Trophoblast cell (in vitro differentiated cells and primary cell): Measurements from ENCODE around the gene PLP2.

Experiments
- DNase-seq, 2 donors: peaks; one replicate each; pipeline ENCODE4 v3.0.0-alpha.2; 2016
- H2AFZ ChIP-seq: 2 replicates; pipeline ENCODE4 v1.6.1; 2013; ENCODE audit warnings: low read length, moderate library complexity, mild to moderate bottlenecking; ENCODE audit not compliant: insufficient read depth, poor library complexity
- H2AK5ac ChIP-seq: 2 replicates; pipeline ENCODE4 v1.6.1; 2013; ENCODE audit warnings: mild to moderate bottlenecking, low read length
- H2BK120ac ChIP-seq: 2 replicates; pipeline ENCODE4 v1.6.1; 2013; ENCODE audit warnings: low read length, mild to moderate bottlenecking, moderate library complexity; ENCODE audit not compliant: insufficient read depth, poor library complexity
- H2BK12ac ChIP-seq: 2 replicates; pipeline ENCODE4 v1.6.1; 2013; ENCODE audit warnings: mild to moderate bottlenecking, low read length, moderate library complexity
- H2BK5ac ChIP-seq: 2 replicates; pipeline ENCODE4 v1.6.1; 2013; ENCODE audit warnings: low read length, low read depth, moderate library complexity, mild to moderate bottlenecking; ENCODE audit not compliant: poor library complexity
- H3K14ac ChIP-seq: 2 replicates; pipeline ENCODE4 v1.6.1; 2013; ENCODE audit warnings: mild to moderate bottlenecking, low read length
- H3K18ac ChIP-seq: 2 replicates; pipeline ENCODE4 v1.6.1; 2013; ENCODE audit warnings: mild to moderate bottlenecking, low read length
- H3K23ac ChIP-seq: 2 replicates; pipeline ENCODE4 v1.6.1; 2013; ENCODE audit warnings: low read length
- H3K27ac ChIP-seq: 2 replicates; pipeline ENCODE4 v1.5.1; 2013; ENCODE audit warnings: low read depth, mild to moderate bottlenecking, inconsistent platforms, low read length, moderate library complexity
- H3K27me3 ChIP-seq: 2 replicates; pipeline ENCODE4 v1.6.1; 2013; ENCODE audit warnings: inconsistent platforms, mild to moderate bottlenecking, low read length, moderate library complexity; ENCODE audit not compliant: insufficient read depth
- H3K36me3 ChIP-seq, 2 experiments: 1 replicate in 1 of 2; 2 replicates in 1 of 2; pipeline ENCODE4 v1.6.1; 2013; ENCODE audit warnings: low read length in 2 of 2, mild to moderate bottlenecking in 2 of 2, moderate library complexity in 1 of 2; ENCODE audit not compliant: insufficient read depth in 2 of 2, control insufficient read depth in 1 of 2
- H3K4ac ChIP-seq: 2 replicates; pipeline ENCODE4 v1.6.1; 2013; ENCODE audit warnings: low read depth, mild to moderate bottlenecking, low read length, moderate library complexity
- H3K4me1 ChIP-seq, 2 experiments: 1 replicate in 1 of 2; 2 replicates in 1 of 2; pipeline ENCODE4 v1.6.1; 2013; ENCODE audit warnings: low read length in 2 of 2, mild to moderate bottlenecking in 2 of 2, moderate library complexity in 1 of 2; ENCODE audit not compliant: insufficient read depth in 2 of 2, control insufficient read depth in 1 of 2
- H3K4me2 ChIP-seq: 2 replicates; pipeline ENCODE4 v1.6.1; 2013; ENCODE audit warnings: inconsistent platforms, mild to moderate bottlenecking, low read length, moderate library complexity
- H3K4me3 ChIP-seq: 2 replicates; pipeline ENCODE4 v1.5.1; 2013; ENCODE audit warnings: mild to moderate bottlenecking, low read depth, low read length, inconsistent platforms
- H3K79me1 ChIP-seq: one replicate; pipeline ENCODE4 v1.6.1; 2013; ENCODE audit warnings: low read length
- H3K79me2 ChIP-seq: 2 replicates; pipeline ENCODE4 v1.6.1; 2013; ENCODE audit warnings: low read length, mild to moderate bottlenecking; ENCODE audit not compliant: control insufficient read depth, insufficient read depth, poor library complexity
- H3K9ac ChIP-seq: 2 replicates; pipeline ENCODE4 v1.6.1; 2013; ENCODE audit warnings: mild to moderate bottlenecking, low read length
- H3K9me3 ChIP-seq: 2 replicates; pipeline ENCODE4 v1.6.1; 2013; ENCODE audit warnings: low read depth, mild to moderate bottlenecking, control low read depth, inconsistent platforms, low read length; ENCODE audit not compliant: insufficient read depth
- H4K12ac ChIP-seq: 2 replicates; pipeline ENCODE4 v1.6.1; 2013; ENCODE audit warnings: low read depth, mild to moderate bottlenecking, low read length, moderate library complexity
- H4K8ac ChIP-seq: 2 replicates; pipeline ENCODE4 v1.6.1; 2013; ENCODE audit warnings: low read depth, mild to moderate bottlenecking, low read length, moderate library complexity
- H4K91ac ChIP-seq: one replicate; pipeline ENCODE4 v1.6.1; 2013; ENCODE audit warnings: low read depth, mild to moderate bottlenecking, low read length, moderate library complexity
- WGBS: extraction: QIAGEN DNeasy Blood & Tissue Kit; methylation state at CpG from one replicate; pipeline ENCODE4 v1.1.7; 2013; ENCODE audit warnings: missing lambda C conversion rate; ENCODE audit not compliant: insufficient read length, insufficient coverage; ENCODE audit errors: extremely low coverage; 5-methylcytosine and 5-hydroxymethylcytosine counted together

Gene PLP2

DNA sequence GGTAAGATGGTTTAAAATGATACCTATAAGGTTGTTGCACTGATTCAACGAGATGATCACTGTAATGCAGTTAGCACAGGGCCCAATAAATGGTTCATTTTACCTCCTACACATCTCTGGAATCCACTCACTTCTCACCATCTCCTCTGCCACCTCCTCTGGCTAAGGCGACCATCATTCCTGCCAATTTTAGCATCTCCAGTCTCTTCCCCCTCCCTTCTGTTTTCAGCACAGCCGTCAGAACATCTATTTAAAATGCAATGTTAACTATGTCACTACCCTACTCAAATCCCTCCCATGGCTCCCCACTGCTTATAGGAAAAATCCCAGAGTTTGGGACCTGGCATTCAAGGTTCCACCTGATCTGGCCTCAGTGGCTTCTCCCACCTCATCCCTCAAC is 31.8 kb downstream of the PLP2 start:
- H3K4me1 ChIP-seq: peaks cover 0 to 2% of the 10 kb centered on the region in 2 experiments
- no peak overlapping the region for H3K4ac ChIP-seq
- H3K14ac ChIP-seq: no peak overlapping the region
- H3K4me3 ChIP-seq: no peak overlapping the region
- no peak overlapping the region for H4K12ac ChIP-seq
- H2BK12ac ChIP-seq: no peak overlapping the region
- no peak for DNase-seq
- H2BK5ac ChIP-seq: no peak overlapping the region
- no peak overlapping the region for H3K27ac ChIP-seq
- H3K4me2 ChIP-seq: no peak overlapping the region
- no peak overlapping the region for H4K91ac ChIP-seq
- H2AK5ac ChIP-seq: no peak overlapping the region
- H3K18ac ChIP-seq: no peak overlapping the region
- H3K36me3 ChIP-seq: no peaks in the 10 kb centered on the region
- no peaks in the 10 kb centered on the region for H3K79me1 ChIP-seq
- H3K23ac ChIP-seq: no peak overlapping the region
- no peak overlapping the region for H4K8ac ChIP-seq
- no peaks in the 10 kb centered on the region for H3K9me3 ChIP-seq
- no peak overlapping the region for H3K9ac ChIP-seq
- H2BK120ac ChIP-seq: no peak overlapping the region
- no peaks in the 10 kb centered on the region for H3K79me2 ChIP-seq
- no peak overlapping the region for H2AFZ ChIP-seq
- no CpG with 5 or more reads among the region's 3 CpGs for WGBS
- H3K27me3 ChIP-seq: no peaks in the 10 kb centered on the region

GRCh38 chrX:49204017-49204416 is 32.3 kb downstream of the PLP2 start:
- no peak overlapping the region for H2AFZ ChIP-seq
- H3K9ac ChIP-seq: no peak overlapping the region
- H3K79me1 ChIP-seq: no peaks in the 10 kb centered on the region
- no peaks in the 10 kb centered on the region for H3K36me3 ChIP-seq
- H3K14ac ChIP-seq: no peak overlapping the region
- H3K27ac ChIP-seq: no peak overlapping the region
- no peak overlapping the region for H3K4me3 ChIP-seq
- H3K18ac ChIP-seq: no peak overlapping the region
- no CpG with 5 or more reads among the region's 6 CpGs for WGBS
- H3K27me3 ChIP-seq: no peaks in the 10 kb centered on the region
- no peak overlapping the region for H2BK5ac ChIP-seq
- peaks cover 0 to 2% of the 10 kb centered on the region in 2 experiments for H3K4me1 ChIP-seq
- no peaks in the 10 kb centered on the region for H3K9me3 ChIP-seq
- no peak overlapping the region for H2BK120ac ChIP-seq
- H4K91ac ChIP-seq: no peak overlapping the region
- H2AK5ac ChIP-seq: no peak overlapping the region
- no peak overlapping the region for H3K23ac ChIP-seq
- no peak overlapping the region for H2BK12ac ChIP-seq
- H3K4me2 ChIP-seq: no peak overlapping the region
- H3K4ac ChIP-seq: no peak overlapping the region
- no peak for DNase-seq
- H4K8ac ChIP-seq: no peak overlapping the region
- H3K79me2 ChIP-seq: no peaks in the 10 kb centered on the region
- H4K12ac ChIP-seq: no peak overlapping the region

DNA sequence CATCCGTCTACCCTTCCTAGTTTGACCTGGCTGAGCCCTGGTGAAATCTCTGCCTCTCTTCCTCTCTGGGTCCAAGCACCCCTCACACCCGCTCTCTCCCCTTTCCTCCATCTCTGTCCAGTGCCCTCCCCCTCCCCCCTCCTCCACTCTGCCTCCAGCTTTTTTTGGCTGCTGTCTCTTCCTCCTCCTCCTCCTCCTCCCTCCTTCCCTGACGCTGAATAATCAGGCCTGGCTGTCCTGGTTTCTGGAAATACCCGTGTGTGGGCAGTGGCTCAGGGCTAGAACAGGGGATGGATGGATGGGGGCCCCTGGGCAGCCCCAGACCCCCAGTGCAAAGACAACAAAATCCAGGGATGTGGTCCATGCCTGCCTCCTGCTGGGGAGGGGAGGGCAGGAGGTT is 33.0 kb downstream of the PLP2 start:
- Histone ChIP-seq H3K14ac (no peak overlapping the region), H3K4ac (no peak overlapping the region), H3K79me2 (no peaks in the 10 kb centered on the region), H2AK5ac (no peak overlapping the region), H3K4me2 (no peak overlapping the region), H3K27ac (no peak overlapping the region), H3K36me3 (no peaks in the 10 kb centered on the region), H2BK5ac (no peak overlapping the region), H3K79me1 (no peaks in the 10 kb centered on the region), H4K91ac (no peak overlapping the region), H4K8ac (no peak overlapping the region), H3K23ac (no peak overlapping the region), H2BK12ac (no peak overlapping the region), H3K4me1 (peaks cover 0 to 2% of the 10 kb centered on the region in 2 experiments), H3K9me3 (no peaks in the 10 kb centered on the region), H2BK120ac (no peak overlapping the region), H2AFZ (no peak overlapping the region), H3K4me3 (no peak overlapping the region), H3K9ac (no peak overlapping the region), H4K12ac (no peak overlapping the region), H3K27me3 (no peaks in the 10 kb centered on the region), H3K18ac (no peak overlapping the region)
- no peak for DNase-seq
- WGBS: no CpG with 5 or more reads among the region's 4 CpGs

- no peak overlapping the region for H4K91ac ChIP-seq
- no peaks in the 10 kb centered on the region for H3K27me3 ChIP-seq
- H2BK12ac ChIP-seq: no peak overlapping the region
- H2AK5ac ChIP-seq: no peak overlapping the region
- H2AFZ ChIP-seq: no peak overlapping the region
- no peaks in the 10 kb centered on the region for H3K9me3 ChIP-seq
- H3K79me1 ChIP-seq: no peaks in the 10 kb centered on the region
- no peak overlapping the region for H3K9ac ChIP-seq
- no peak overlapping the region for H3K4me2 ChIP-seq
- no peak overlapping the region for H2BK120ac ChIP-seq
- H3K36me3 ChIP-seq: no peaks in the 10 kb centered on the region
- H3K79me2 ChIP-seq: no peaks in the 10 kb centered on the region
- no peak overlapping the region for H3K23ac ChIP-seq
- WGBS: no CpG with 5 or more reads among the region's 13 CpGs
- H4K8ac ChIP-seq: no peak overlapping the region
- peak overlapping the region; percentile 54 for H4K12ac ChIP-seq
- no peak for DNase-seq
- peaks cover 0 to under 1% of the 10 kb centered on the region in 2 experiments for H3K4me1 ChIP-seq
- H2BK5ac ChIP-seq: no peak overlapping the region
- no peak overlapping the region for H3K14ac ChIP-seq
- no peak overlapping the region for H3K27ac ChIP-seq
- H3K4ac ChIP-seq: no peak overlapping the region
- H3K4me3 ChIP-seq: no peak overlapping the region
- H3K18ac ChIP-seq: no peak overlapping the region
Measured at GRCh38 chrX:49205443-49205842, 33.7 kb downstream of the PLP2 start.
